DMS79 treated with DMSO at 0.1 percent for 48 hours (cell line): ENCODE results near the gene SEC14L2.
A peak's percentile ranks its signal among the peaks of the same experiment; 100 is the strongest.
"Not testable (repeated sequence)": the region's sequence is repeated elsewhere in the genome, so short reads cannot be mapped to it uniquely, and the experiment has no call there.

Experiments
- DNase-seq: peaks from one replicate; lab custom pipeline; 2025; lab: John Stamatoyannopoulos, UW

The SEC14L2 gene

GRCh38 chr22:30375312-30375849, 21.4 kb upstream of the SEC14L2 start:
- DNase-seq: no peak

- DNase-seq: no peak
Measured at GRCh38 chr22:30380011-30380410, 16.8 kb upstream of the SEC14L2 start.

- DNase-seq: no peak
Measured at GRCh38 chr22:30381264-30381663, 15.6 kb upstream of the SEC14L2 start.

- DNase-seq: no peak
Measured at GRCh38 chr22:30382340-30382739, 14.5 kb upstream of the SEC14L2 start.

- DNase-seq: no peak
Measured at GRCh38 chr22:30383061-30383460, 13.8 kb upstream of the SEC14L2 start.

GRCh38 chr22:30385942-30386341, 10.9 kb upstream of the SEC14L2 start:
- no peak for DNase-seq

GRCh38 chr22:30386608-30386959, 10.2 kb upstream of the SEC14L2 start:
- no peak for DNase-seq

GRCh38 chr22:30386960-30387827, 9.6 kb upstream of the SEC14L2 start, which contains the start of gene RNF215:
RNF215 (minus strand) TSS chr22:30387411; CDS start chr22:30387313, 98 bp downstream.
- peak; percentile 28 for DNase-seq

GRCh38 chr22:30390974-30391691, 5.7 kb upstream of the SEC14L2 start:
- DNase-seq: no peak

GRCh38 chr22:30392661-30393321, 4.0 kb upstream of the SEC14L2 start:
- DNase-seq: no peak

- DNase-seq: no peak
Measured at GRCh38 chr22:30393322-30393680, 3.5 kb upstream of the SEC14L2 start.

- no peak for DNase-seq
Measured at GRCh38 chr22:30393885-30394284, 2.9 kb upstream of the SEC14L2 start.

GRCh38 chr22:30397656-30398635, 1.1 kb downstream of the SEC14L2 start:
- DNase-seq: no peak

GRCh38 chr22:30398685-30399680, 2.2 kb downstream of the SEC14L2 start:
- DNase-seq: no peak

GRCh38 chr22:30399718-30400117, 2.9 kb downstream of the SEC14L2 start:
- no peak for DNase-seq

GRCh38 chr22:30400159-30400558, 3.3 kb downstream of the SEC14L2 start:
- no peak for DNase-seq

GRCh38 chr22:30401024-30401423, 4.2 kb downstream of the SEC14L2 start:
- DNase-seq: not testable (repeated sequence)

- DNase-seq: no peak
Measured at GRCh38 chr22:30402028-30402765, 5.4 kb downstream of the SEC14L2 start.

GRCh38 chr22:30402766-30403104, 5.9 kb downstream of the SEC14L2 start:
- not testable (repeated sequence) for DNase-seq
